Lower lobe of right lung (tissue), 2 donors: ENCODE data around the gene SNX27. TPM values are rescaled to one million over a fixed set of nuclear protein-coding genes. Genes with fewer than 3 reads are reported as not detected.
A peak's percentile ranks its signal among the peaks of the same experiment; 100 is the strongest.

ENCODE experiments used
- ATAC-seq, 2 donors: fragments of 200-7000 bp; cut with Tn5 transposase; one replicate each; pipeline ENCODE4 v1.9.1; 2020 to 2022; ENCODE audit warnings: mild to moderate bottlenecking in 2 of 2, moderate library complexity in 2 of 2
- DNase-seq: peaks from one replicate; pipeline ENCODE4 v3.0.0-alpha.2; 2020
- H3K27ac ChIP-seq: fragments of 200-600 bp; one replicate; pipeline ENCODE4 v1.8.0; 2022
- H3K27me3 ChIP-seq: fragments of 200-600 bp; one replicate; pipeline ENCODE4 v1.8.0; 2022; ENCODE audit warnings: low read depth
- H3K36me3 ChIP-seq: fragments of 200-600 bp; one replicate; pipeline ENCODE4 v1.8.0; 2022; ENCODE audit warnings: mild to moderate bottlenecking
- H3K4me1 ChIP-seq: fragments of 200-600 bp; one replicate; pipeline ENCODE4 v1.8.0; 2022
- H3K4me3 ChIP-seq: fragments of 200-600 bp; one replicate; pipeline ENCODE4 v1.8.0; 2022; ENCODE audit warnings: mild to moderate bottlenecking
- H3K9me3 ChIP-seq: fragments of 200-600 bp; one replicate; pipeline ENCODE4 v1.8.0; 2022
- intact Hi-C: fragments of 100-400 bp; cut with DNase I; formaldehyde crosslinking; loops from one replicate; pipeline ENCODE4 v1.11.0; 2022
- total RNA-seq: library from RNA; stranded (reverse); fragmentation: NEBNext Ultra II Directional; extraction: Animal tissue kit (Norgen Biotek cat#: 25700); gene quantifications from one replicate; pipeline ENCODE4 v1.2.1, GENCODE V29; 2021
- TF ChIP-seq, protein P1 (sequence below): fragments of 200-600 bp; IDR thresholded peaks from one replicate; pipeline ENCODE4 v1.8.0; 2022; ENCODE audit warnings: antibody characterized with exemption, mild to moderate bottlenecking
- donor health status: DM: no; HTN: yes; CAD: no; lungs with severe emphysema.

SNX27 gene
- total RNA-seq, 1 donor from 2014 or later, result 66.5 TPM

DNA sequence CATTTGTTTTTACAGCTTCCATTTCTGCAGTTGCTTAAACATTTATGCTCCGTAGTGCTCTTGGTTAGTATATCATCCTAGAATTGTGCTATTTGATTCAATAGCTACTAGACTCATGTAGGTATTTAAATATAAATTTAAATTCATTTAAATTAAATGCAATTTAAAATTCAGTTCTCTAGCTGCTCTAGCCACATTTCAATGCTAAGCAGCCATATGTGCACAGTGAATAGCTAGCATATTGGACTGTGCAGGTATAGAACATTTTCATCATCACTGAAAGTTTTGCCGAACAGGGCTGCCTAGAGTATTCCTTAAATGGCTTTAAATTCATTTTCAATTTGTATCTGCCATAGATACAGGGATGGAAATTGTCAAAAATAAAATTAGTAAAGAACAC is 72.3 kb downstream of the SNX27 start:
- Histone ChIP-seq H3K27me3 (no peaks in the 10 kb centered on the region), H3K36me3 (peaks cover 51% of the 10 kb centered on the region), H3K9me3 (no peaks in the 10 kb centered on the region), H3K27ac (no peak overlapping the region), H3K4me1 (no peaks in the 10 kb centered on the region), H3K4me3 (no peak overlapping the region)
- DNase-seq (no peak), ATAC-seq (no peak)
- TF ChIP-seq, protein P1, sequence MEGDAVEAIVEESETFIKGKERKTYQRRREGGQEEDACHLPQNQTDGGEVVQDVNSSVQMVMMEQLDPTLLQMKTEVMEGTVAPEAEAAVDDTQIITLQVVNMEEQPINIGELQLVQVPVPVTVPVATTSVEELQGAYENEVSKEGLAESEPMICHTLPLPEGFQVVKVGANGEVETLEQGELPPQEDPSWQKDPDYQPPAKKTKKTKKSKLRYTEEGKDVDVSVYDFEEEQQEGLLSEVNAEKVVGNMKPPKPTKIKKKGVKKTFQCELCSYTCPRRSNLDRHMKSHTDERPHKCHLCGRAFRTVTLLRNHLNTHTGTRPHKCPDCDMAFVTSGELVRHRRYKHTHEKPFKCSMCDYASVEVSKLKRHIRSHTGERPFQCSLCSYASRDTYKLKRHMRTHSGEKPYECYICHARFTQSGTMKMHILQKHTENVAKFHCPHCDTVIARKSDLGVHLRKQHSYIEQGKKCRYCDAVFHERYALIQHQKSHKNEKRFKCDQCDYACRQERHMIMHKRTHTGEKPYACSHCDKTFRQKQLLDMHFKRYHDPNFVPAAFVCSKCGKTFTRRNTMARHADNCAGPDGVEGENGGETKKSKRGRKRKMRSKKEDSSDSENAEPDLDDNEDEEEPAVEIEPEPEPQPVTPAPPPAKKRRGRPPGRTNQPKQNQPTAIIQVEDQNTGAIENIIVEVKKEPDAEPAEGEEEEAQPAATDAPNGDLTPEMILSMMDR, result no peak
- intact Hi-C loops, result no loop called here

DNA sequence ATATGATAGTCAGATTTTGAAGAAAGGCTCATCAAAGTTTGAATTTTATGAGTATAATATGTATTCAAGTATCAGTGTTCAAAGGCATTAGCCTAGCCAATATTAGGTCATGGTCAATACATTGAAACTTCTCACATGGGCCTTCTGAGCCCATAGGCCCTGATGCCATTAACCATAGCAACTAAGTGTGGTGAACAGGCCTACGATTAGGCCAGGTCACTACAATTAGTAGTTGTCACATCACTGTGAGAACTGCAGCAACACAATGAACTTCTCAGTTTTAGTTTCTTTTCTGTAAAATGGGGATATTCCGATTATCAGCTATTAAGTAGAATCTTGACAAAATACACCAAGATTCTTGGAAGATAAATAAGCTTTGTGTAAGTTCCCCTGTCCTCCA is 74.7 kb downstream of the SNX27 start:
- ATAC-seq (no peak), DNase-seq (no peak)
- H3K4me3 ChIP-seq, result no peak overlapping the region
- H3K27ac ChIP-seq, result no peak overlapping the region
- H3K27me3 ChIP-seq, result no peaks in the 10 kb centered on the region
- H3K9me3 ChIP-seq, result no peaks in the 10 kb centered on the region
- TF ChIP-seq, protein P1, result no peak
- intact Hi-C loops, result no loop called here
- H3K4me1 ChIP-seq, result no peaks in the 10 kb centered on the region
- peaks cover 50% of the 10 kb centered on the region for H3K36me3 ChIP-seq

DNA sequence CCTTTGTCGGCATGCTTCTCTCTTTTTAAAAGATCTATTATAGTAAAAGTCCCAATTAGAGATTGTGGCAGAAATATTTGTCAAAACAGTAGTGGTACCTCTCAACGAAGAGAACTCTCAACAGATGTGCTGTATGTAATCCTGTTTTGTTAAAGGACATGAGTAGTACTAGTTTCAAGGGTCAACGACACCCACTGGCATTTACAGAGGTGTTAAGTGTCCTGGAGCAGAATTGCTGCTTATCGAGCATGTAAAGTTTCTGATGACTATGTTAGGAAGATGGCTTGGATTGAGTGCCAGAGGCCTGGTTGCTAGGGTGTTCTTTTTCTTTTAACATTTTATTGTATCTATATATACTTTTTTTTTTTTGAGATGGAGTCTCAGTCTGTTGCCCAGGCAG is 77.6 kb downstream of the SNX27 start:
- no peaks in the 10 kb centered on the region for H3K4me1 ChIP-seq
- intact Hi-C loops, result no loop called here
- H3K4me3 ChIP-seq, result no peak overlapping the region
- ATAC-seq (no peak), DNase-seq (no peak)
- no peaks in the 10 kb centered on the region for H3K9me3 ChIP-seq
- H3K27ac ChIP-seq, result no peak overlapping the region
- TF ChIP-seq, protein P1, result no peak
- no peaks in the 10 kb centered on the region for H3K27me3 ChIP-seq
- peaks cover 60% of the 10 kb centered on the region for H3K36me3 ChIP-seq

GRCh38 chr1:151692226-151692625 is 80.4 kb downstream of the SNX27 start:
- H3K4me3 ChIP-seq, result no peak overlapping the region
- TF ChIP-seq, protein P1, result no peak
- H3K27ac ChIP-seq, result no peak overlapping the region
- no peaks in the 10 kb centered on the region for H3K27me3 ChIP-seq
- ATAC-seq, result peak; percentile 11 to 35
- no peaks in the 10 kb centered on the region for H3K9me3 ChIP-seq
- no peaks in the 10 kb centered on the region for H3K4me1 ChIP-seq
- intact Hi-C loops, result no loop called here
- DNase-seq, result no peak
- H3K36me3 ChIP-seq, result peaks cover 58% of the 10 kb centered on the region

DNA sequence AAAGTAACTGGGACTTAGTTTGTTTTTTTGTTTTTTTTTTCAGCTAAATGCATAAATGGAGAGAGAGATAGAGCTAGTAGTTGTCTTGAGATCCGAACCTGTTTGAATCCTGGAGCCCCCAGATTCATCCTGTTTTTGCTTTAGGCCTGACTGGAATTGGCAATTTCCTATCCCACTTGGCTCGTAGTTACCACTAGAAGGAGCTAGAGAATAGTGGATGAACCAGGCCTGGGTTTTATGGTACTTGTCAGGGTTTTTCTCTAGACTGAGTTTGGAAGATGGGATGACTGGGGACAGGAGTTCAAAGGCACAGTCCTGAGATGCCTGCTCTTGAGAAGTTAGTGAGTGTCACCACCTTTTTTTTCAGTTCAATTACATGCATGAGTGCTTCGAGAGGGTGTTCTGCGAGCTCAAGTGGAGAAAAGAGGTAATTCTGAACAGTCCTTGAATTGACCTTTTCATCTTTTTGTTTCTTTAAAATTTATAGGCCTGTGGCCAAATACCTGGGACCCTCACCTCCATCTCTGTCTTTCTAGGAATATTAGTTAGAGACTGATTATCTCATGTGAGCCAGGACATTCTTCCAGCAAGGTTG is 81.3 kb downstream of the SNX27 start:
- DNase-seq, result no peak
- Histone ChIP-seq H3K4me1 (no peaks in the 10 kb centered on the region), H3K4me3 (no peak overlapping the region), H3K27ac (no peak overlapping the region), H3K27me3 (no peaks in the 10 kb centered on the region), H3K36me3 (peaks cover 63% of the 10 kb centered on the region), H3K9me3 (no peaks in the 10 kb centered on the region)
- intact Hi-C loops, result no loop called here
- TF ChIP-seq, protein P1, result no peak
- peak in 1 of 2 donors; percentile 37 for ATAC-seq
